HK-2 (cell line): Measurements from ENCODE around the gene IDH3G.
A peak's percentile ranks its signal among the peaks of the same experiment; 100 is the strongest.
"Not testable (repeated sequence)": the region's sequence is repeated elsewhere in the genome, so short reads cannot be mapped to it uniquely, and the experiment has no call there.

Source experiments
- DNase-seq: peaks from one replicate; pipeline ENCODE4 v3.0.0-alpha.2; 2018; ENCODE audit not compliant: unreplicated experiment

Gene IDH3G

DNA sequence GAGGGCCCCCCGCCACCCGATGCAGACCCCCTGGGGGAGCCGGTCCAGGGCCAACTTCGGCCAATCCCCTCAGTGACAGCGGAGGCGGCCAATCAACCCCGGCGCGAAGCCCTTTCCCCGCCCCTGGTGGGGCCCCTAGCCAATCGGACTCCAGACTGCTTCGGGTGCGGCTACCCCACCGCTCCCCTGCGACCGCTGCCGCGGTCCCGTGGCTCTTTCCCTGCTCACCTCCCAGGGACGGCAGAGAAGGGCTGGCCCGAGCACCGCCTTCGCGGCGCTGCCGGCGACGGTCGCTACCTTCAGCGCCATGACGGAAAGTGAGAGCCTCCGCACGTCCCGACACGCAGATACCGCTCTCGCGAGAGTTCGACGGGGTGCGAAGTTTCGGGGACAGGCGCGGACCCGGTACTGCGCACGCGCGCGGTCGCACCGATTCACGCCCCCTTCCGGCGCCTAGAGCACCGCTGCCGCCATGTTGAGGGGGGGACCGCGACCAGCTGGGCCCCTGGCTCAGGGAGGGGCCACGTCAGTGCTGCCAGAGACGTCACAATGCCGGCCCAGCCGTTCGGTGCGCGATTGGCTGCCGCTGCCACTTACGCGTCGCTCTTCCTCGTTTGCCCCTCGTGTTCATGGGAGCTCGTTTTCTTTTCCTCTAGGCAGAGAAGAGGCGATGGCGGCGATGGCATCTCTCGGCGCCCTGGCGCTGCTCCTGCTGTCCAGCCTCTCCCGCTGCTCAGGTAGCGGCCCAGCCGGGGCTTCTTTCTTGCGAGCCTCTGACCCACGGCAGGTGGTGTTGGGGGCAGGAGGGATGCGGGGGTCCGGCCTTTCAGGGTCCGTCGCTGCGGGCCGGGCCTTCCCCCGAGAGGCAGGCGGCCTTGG is at the start of gene IDH3G, which contains the start of gene SSR4:
Gene IDH3G, minus strand, starts transcription at position 358 of the 879 bp plus-strand sequence. Its CDS starts 49 bp downstream, at position 309.
Gene SSR4, plus strand, starts transcription at position 651 of the 879 bp plus-strand sequence. Its CDS starts 20 bp downstream, at position 671.
- DNase-seq, result peak; percentile 94

DNA sequence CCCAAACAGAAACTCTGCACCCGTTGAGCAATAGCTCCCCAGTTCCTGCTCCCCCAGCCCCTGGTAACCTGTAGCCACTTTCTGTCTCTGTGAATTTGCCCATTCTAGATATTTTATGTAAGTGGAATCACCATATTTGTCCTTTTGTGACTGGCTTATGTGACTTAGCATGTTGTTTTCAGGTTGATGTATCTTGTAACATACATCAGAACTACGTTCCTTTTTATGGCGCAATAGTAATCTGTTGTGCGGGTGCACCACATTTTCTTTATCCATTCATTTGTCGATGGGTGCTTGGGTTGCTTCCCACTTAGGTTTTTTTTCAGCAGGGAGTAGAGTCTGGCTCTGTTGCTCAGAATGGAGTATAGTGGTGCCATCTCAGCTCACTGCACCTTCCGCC is 42.7 kb upstream of the IDH3G start:
- no peak for DNase-seq

DNA sequence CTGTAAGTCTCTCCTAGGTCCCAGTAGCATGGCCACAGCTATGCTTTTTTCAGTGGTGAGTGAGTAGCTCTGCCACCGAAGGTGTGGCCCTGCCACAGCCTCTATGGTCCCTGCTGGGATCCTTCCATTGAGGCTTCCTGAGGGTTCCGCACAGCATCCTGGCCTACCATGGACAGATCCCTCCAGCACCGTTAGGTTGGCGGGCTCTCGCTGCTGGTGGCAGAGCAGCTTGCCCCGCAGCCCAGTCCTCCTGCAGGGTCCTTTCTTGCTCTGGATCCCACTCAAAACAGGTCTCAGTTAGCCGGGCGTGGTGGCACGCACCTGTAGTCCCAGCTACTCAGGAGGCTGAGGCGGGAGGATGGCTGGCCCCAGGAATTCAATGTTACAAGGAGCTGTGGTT is 38.6 kb upstream of the IDH3G start:
- no peak for DNase-seq

DNA sequence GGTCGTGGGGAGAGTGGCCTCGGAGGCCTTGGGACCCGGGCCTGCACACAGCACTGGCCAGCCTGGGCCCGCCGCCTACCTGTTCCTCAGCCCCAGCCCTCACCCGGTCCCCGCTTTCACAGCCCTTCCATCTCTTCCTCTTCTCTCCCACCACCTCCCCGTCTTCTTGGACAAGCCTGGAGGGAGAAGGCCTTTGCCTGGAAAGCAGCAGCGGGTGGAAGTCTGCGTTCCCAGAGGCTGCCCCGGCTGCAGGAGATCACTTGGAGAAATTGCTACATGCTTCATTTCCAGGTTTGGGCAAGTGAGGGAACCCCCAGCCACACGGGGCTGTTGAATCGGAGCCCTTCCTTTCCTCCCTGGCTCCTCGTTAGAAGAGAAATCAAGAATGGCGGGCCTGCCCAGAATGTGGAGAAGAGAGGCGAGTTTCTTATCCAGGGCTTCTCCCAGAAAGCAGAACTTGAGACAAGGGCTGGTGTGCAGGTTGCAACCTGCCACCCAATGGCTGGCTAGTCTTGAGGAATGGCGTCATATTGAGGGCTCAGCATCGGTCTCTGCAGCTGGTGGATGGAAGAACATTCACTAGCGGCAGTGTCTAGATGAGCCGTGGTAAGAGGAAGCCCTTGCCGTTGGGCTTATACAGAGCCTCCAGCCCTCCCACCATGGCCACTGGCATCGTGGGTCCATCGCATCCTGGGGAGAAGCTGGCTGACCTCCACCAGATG is 37.4 kb upstream of the IDH3G start:
- no peak for DNase-seq

DNA sequence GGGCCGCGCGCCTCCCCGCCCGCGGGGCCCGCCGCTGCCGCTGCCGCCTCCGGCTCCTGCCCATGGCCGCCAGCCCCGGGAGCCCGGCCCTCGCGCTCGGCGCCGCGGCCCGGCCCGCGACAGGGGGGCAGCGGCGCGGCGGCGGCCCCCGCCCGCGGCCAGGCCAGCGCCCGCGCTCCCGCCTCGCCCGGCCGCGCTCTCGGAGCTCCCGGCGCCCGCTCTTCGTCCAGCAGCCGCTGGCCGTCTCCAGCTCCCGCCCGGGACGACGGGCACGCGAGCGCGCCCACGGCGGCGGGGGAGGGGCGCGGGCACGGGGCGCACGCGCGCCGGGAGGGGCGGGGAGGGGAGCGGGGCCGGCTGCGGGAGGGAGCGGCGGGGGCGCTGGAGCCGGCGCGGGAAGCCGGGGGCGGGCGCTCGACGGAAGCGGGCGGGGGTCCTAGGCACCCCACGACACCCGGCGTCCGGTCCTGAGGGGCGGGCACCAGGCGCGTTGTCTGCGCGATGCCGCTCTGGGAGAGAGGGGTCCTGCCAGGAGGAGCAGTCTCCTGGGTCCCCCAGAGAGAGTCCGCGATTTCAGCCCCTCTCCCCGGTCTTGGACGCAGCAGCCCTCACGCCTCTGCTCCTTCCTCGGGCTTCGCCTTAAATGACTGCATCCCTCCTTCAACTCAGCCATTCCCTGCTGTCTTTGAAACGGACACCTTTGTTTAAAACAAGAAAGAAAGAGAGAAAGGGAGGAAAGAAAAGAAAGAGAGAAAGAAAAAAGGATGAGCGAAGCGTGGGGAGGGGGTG is 36.7 kb upstream of the IDH3G start:
- no peak for DNase-seq

DNA sequence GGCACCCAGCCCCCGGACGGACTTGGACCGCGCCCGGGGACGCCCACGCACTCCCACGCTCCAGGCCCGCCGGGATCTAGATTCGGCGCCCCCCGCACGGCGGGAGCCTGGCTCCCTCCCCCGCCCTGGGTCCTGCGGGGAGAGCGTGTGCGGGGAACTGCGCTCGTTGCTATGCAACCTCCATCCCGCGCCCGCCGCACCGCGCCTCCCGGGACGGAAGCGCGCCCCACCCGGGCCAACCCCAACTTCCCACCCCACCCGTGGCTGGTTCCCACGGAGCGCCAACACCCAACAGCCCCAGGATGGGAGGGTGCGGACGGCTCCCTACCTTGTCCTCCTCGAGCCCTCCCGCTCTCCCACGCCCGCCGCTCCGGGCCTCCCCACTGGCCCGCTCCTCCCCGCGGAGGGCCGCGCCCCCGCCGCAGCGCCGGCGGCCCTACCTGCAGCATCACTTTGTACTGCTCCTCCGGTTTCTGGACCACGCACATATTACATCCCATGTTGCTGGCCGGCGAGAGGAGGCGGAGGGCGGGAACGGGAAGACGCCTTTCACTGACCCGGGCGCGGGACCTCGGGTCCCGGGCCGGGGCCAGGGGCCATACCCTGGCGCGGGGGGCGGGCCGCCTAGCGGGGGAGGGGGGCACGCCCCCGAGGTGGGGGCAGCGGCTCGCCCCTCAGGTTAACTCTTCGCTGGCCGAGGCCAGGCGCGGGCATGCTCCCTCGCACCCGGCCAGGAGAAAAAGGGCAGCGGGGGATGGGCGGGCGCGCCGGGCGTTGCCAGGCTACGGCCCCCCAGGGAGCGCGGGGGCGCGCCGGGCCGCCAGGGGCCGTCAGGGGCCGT is 35.8 kb upstream of the IDH3G start, which contains the start of gene PDZD4:
Gene PDZD4, minus strand, starts transcription at position 746 of the 841 bp plus-strand sequence. Its CDS starts 246 bp downstream, at position 500.
- no peak for DNase-seq

DNA sequence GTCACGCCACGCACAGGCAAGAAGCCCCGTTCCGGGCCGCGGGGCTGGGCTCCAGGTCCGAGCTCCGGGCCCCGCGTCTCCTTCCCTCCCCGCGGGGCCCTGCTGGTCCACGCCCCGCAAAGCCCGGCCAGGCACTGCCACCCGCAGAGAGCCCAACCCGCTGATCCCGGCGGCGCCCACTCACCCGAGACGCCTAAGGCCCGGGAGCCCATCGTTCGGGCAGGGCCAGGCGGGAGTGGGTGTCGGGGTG is 35.3 kb upstream of the IDH3G start:
- no peak for DNase-seq

DNA sequence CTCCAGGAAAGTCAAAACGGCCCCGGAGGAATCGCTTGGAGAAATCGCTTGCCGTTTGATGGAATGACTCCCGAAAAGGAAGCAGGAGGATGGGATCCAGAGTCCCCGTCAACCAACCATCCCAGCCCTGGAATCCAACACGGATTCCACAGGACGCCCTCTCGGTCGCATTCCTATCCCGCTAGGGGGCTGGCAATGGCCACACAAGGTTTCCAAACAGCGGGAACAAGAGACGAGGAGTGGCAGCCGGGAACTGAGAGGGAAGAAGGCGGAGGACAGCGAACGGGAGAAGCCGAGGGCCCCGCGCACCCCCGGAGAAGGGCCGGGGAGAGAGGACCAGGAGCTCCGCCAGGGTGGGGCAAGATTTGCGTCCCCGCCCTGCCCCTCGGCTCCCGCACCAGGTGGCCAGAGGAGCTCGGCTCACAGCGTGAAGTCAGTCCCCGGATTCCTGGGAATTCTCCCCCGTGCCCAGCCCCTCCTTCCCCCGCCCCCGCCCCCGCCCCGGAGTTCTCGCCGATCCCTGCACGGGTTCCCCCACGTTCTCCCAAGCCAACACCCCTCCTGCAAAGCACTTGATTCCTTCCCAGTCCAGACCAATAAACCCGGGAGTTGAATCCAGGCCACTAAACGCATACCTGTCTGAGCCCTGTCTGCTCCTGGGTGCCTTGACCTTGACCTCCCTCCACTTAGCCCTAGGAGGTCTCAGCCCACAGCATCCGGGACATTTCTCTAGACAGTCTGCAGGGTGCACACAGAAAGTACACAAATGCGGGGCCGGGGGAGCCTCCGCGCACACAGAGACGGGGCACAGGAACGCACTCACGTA is 34.8 kb upstream of the IDH3G start:
- no peak for DNase-seq

DNA sequence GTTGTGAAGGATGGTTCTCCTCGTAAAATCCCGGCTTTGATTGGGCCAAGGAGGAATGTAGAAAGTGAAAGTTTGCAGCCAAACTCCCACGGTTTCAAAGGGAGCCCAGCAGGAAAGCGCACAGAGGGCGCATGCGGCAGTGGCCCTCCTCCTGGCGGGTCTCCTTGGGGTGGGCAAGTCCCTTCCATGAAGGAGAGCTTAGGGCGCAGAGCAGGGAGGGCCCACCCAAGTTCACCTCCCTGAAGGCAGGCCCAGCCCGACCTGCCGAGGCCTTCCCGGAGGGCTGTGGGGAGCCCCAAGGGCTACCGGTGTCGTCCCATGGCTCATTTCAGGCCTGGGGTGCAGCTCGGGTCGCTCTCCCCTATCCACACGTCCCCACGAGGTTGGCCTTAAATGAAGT is 34.1 kb upstream of the IDH3G start:
- DNase-seq, result no peak

DNA sequence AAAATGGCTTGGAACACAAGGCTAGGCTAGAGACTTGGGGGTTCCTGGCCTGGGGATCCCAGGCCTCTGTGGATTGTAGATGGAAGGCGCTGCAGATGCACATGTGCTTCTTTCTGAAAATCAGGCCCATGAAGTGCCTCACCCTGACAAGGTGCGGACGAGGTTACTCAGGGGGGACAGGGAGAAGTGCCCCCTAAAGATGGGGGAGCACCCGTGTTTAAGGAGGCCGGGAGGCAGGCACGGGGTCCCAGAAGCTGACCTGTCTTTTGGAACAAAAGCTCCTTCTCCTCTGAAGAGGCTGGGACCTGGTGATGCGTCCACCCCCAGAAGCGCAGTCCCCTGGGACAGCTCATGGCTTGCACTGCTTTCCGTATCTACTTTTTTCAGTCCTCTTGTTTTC is 33.7 kb upstream of the IDH3G start:
- no peak for DNase-seq

DNA sequence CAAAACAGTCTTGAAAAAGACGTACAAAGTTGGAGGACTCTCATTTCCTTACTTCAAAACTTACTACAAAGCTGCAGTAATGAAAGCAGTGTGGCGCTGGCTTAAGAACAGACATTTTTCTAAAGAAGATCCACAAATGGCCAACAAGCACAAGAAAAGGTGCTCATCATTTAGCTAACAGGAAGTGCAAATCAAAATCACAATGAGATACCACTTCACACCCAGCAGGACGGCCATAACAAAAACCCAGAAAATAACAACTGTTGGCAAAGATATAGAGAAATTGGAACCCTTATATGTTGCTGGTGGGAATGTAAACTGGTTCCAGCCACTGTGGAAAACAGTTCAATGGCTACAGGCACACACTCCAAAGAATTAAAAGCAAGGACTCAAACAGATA is 32.8 kb upstream of the IDH3G start:
- DNase-seq, result no peak

DNA sequence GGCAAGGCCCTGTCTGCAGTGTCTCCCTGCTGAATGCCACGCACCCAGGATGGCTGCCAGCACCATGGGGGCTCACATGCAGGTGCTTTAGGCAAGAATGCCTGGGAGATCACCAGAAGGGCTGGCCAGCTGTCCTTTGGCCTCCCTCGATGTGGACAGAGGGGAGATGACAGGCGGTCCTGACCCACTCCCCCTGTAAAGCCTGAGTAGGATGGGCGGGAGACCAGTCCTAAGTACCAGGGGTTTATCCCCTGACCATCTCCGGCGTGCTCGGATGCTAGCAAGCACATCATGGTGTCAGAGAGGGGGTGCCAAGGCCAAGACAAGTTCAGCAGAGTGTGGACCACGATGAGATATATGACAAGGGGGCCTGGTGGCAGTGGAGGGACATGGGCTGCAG is 30.9 kb upstream of the IDH3G start:
- DNase-seq, result no peak

DNA sequence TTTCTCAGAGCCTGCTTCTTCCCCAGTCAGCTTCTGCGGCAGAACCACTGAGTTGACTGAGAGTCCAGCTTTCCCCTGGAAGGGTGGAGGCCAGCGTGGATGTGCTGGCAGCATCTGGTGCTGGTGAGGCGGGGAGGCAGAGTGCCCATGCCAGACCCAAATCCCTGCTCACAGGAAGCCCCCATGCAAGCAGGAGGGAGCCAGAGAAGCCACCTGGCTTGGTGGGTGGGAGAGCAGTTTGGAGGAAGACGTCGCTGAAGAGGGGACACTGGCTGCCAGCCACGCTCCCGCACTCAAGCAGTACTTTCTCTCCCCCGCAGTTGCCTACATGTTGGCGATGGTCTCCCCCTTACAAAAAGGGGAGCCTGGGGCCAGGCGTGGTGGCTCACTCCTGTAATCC is 30.2 kb upstream of the IDH3G start:
- DNase-seq, result no peak

DNA sequence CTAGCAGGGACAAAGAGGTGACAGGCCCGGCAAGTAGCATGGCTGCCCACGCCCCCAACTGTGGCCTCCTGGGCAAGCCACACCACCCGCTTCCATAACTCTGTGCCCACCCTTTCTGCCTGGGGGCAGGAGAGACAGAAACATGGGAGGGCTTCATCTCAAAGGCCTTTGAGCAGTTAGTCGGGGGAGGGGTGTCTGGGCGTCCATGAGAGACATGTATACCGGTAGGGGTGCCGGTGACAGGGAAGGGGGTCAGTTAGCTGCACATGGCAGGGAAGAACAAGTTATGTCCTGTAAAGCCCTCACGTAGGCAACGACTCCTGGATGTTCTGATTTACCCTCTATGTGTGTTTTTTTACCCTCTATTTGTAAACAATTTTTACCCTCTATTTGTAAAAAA is 26.9 kb upstream of the IDH3G start:
- DNase-seq, result no peak

DNA sequence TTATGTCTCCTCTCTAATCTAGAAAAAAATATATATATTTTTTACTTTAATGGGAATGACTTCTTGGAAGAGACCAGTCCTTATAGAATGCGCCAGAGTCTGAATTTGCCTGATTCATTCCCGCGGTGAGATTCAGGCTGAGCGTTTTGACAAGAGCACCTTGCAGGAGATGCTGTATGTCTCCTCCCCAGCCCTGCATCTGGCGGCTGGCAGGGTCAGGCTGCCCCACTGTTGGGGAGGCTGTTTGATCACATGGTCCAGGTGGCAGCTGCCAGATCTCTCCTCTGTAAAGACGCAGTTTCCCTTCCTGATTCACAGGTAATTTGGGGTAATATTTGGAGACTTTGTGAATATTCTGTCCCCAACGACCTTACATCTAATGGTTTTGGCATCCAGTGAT is 26.4 kb upstream of the IDH3G start:
- DNase-seq, result no peak

DNA sequence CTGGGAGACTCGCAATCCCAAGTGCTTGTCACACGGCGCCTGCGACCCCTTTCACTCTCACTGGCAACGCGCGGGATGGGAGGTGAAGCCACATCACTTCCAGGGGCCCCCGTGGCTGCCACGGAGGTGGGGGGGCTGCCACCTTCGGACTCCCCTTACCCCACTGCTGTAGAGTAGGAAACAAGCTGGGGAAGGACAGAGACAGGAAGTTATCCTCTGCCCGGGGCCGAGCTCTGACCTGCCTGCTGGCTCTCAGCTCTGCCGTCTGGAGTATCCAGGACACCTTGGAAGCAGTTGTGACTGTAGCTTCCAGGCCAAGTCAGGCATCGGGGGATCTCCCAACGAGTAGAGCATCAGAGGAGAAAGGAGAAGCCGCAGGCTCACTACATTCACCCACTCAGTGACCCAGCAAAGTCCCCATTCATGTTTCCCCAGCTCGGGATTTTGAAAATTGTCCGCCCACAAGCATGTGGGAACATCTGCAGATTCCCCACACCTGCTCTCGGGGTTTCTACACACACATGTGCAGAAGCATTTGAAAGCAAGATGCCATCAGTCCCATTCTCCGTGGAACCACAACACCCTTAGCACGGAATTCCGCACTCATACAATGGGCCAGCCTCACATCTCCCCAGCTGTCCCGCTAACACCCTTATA is 25.3 kb upstream of the IDH3G start:
- DNase-seq, result no peak

DNA sequence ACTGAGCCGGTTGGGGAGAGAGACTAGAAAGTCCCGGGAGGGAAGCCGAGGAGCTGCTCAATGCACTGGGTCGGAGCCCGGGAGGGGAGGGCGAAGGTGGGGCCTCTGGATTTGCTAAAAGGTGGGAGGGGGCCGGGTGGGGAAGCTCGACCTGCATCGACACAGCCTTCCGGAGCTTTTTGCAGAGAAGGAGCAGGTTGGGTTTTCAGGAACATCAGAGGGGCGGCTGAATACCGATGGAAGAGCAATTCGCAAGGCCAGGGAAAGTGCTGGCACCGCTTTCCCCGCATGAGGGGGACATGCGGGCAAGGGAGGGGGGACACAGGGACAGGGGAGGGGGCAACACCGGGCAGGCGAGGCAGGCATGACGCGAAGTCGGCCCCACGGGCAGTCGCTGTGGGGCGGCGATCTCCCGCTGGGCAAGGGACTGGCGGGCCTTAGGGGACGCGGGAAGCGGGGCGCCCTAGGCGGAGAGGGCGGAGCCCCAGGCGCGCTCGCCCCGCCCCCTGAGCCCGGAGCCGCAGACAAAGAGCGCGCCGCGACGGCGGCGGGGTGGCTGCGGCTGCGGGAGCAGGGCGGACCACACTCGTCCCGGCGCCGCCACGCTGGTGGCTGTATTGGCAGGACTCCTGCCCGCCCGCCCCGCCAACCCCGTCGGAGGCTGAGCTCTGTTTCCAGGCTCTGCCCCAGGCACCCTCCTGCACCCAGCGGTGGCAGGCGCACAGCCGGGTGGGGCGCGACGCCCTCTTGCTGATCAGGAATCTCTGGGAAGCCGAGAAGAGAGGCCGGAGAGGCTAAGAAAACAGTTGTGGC is 24.6 kb upstream of the IDH3G start:
- DNase-seq, result peak; percentile 41

DNA sequence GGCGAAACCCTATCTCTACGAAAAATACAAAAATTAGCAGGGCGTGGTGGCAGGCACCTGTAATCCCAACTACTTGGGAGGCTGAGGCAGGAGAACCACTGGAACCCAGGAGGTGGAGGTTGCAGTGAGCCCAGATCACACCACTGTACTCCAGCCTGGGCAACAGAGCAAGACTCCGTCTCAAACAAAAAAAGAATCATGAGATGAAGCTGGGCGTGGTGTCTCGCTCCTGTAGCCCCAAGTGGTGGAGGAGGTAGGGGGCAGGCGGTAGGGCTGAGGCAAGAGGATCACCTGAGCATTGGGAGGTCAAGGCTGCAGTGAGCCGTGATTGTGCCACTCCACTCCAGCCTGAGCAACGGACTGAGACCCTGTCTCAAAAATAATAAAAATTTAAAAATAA is 23.9 kb upstream of the IDH3G start:
- not testable (repeated sequence) for DNase-seq
